ENCODE results near the gene CD55. TPM values are rescaled to one million over a fixed set of nuclear protein-coding genes. Genes with fewer than 3 reads are reported as not detected.

CD55 gene
- 10 to 100 TPM; 82.1 to 85.5 TPM for total RNA-seq

GRCh38 chr1:207321079-207321789, at the start of gene CD55:
Gene CD55 (plus strand): TSS chr1:207321678. CDS start chr1:207321766, 88 bp downstream.
- ChIA-PET CTCF (interaction anchor here (0.6 to 5.9 kb wide), 14 partner anchors 9 to 766 kb away, joined by 3 to 46 read pairs (median 3); partner anchors contain the start of gene C4BPB), POLR2A (interaction anchor here (0.8 to 7.0 kb wide), 31 partner anchors 9 to 503 kb away, joined by 3 to 169 read pairs (median 5); partner anchors contain the start of genes C4BPB and FCMR)
- Mint-ChIP-seq H3K36me3 (ENCODE audit: low read depth) (peaks cover 40% of the 10 kb centered on the region), H3K4me3 (peak within 1 kb of the TSS; percentile 92), H3K27me3 (ENCODE audit: low read depth) (no peaks in the 10 kb centered on the region), H3K9me3 (ENCODE audit: insufficient read depth) (no peaks in the 10 kb centered on the region), H3K27ac (peak within 1 kb of the TSS; percentile 99), H3K4me1 (ENCODE audit: low read depth) (peaks cover 29% of the 10 kb centered on the region)
- ATAC-seq (peak; percentile 93), DNase-seq (peak; percentile 100)

- Mint-ChIP-seq H3K27me3 (ENCODE audit: low read depth) (no peaks in the 10 kb centered on the region), H3K9me3 (ENCODE audit: insufficient read depth) (peaks cover 33% of the 10 kb centered on the region), H3K4me3 (no peak overlapping the region), H3K4me1 (ENCODE audit: low read depth) (peaks cover 20% of the 10 kb centered on the region), H3K36me3 (ENCODE audit: low read depth) (peaks cover 21% of the 10 kb centered on the region), H3K27ac (no peak overlapping the region)
- ChIA-PET POLR2A (no interaction called here), CTCF (interaction anchor here (0.9 to 1.6 kb wide), 2 partner anchors 9 to 222 kb away, joined by 3 read pairs; partner anchors contain the start of gene PFKFB2)
- DNase-seq (no peak), ATAC-seq (no peak)
Measured at GRCh38 chr1:207274882-207275281, 46.6 kb upstream of the CD55 start.

- Mint-ChIP-seq H3K4me3 (no peak overlapping the region), H3K36me3 (ENCODE audit: low read depth) (peaks cover 21% of the 10 kb centered on the region), H3K27me3 (ENCODE audit: low read depth) (no peaks in the 10 kb centered on the region), H3K27ac (peak overlapping the region; percentile 58), H3K9me3 (ENCODE audit: insufficient read depth) (peaks cover 33% of the 10 kb centered on the region), H3K4me1 (ENCODE audit: low read depth) (peaks cover 29% of the 10 kb centered on the region)
- DNase-seq (no peak), ATAC-seq (no peak)
- CTCF ChIA-PET: no interaction called here
- POLR2A ChIA-PET: no interaction called here
Measured at GRCh38 chr1:207276465-207276864, 45.0 kb upstream of the CD55 start.

- H3K27me3 Mint-ChIP-seq (ENCODE audit: low read depth): no peaks in the 10 kb centered on the region
- no peak for DNase-seq
- ChIA-PET CTCF (no interaction called here), POLR2A (no interaction called here)
- H3K9me3 Mint-ChIP-seq (ENCODE audit: insufficient read depth): peaks cover 33% of the 10 kb centered on the region
- no peak overlapping the region for H3K4me3 Mint-ChIP-seq
- peaks cover 22% of the 10 kb centered on the region for H3K36me3 Mint-ChIP-seq (ENCODE audit: low read depth)
- peaks cover 37% of the 10 kb centered on the region for H3K4me1 Mint-ChIP-seq (ENCODE audit: low read depth)
- ATAC-seq: no peak
- no peak overlapping the region for H3K27ac Mint-ChIP-seq
Measured at GRCh38 chr1:207277241-207277640, 44.2 kb upstream of the CD55 start.

GRCh38 chr1:207279652-207280051, 41.8 kb upstream of the CD55 start:
- ChIA-PET CTCF (no interaction called here), POLR2A (interaction anchor here (2.7 kb wide), 1 partner anchor 42 kb away, joined by 9 read pairs; the partner anchor contains the start of gene CD55)
- Mint-ChIP-seq H3K36me3 (ENCODE audit: low read depth) (peaks cover 18% of the 10 kb centered on the region), H3K4me3 (no peak overlapping the region), H3K27ac (no peak overlapping the region), H3K4me1 (ENCODE audit: low read depth) (peaks cover 61% of the 10 kb centered on the region), H3K9me3 (ENCODE audit: insufficient read depth) (peaks cover 20% of the 10 kb centered on the region), H3K27me3 (ENCODE audit: low read depth) (no peaks in the 10 kb centered on the region)
- no peak for DNase-seq
- no peak for ATAC-seq

- Mint-ChIP-seq H3K9me3 (ENCODE audit: insufficient read depth) (peaks cover 11% of the 10 kb centered on the region), H3K4me3 (no peak overlapping the region), H3K4me1 (ENCODE audit: low read depth) (peaks cover 72% of the 10 kb centered on the region), H3K36me3 (ENCODE audit: low read depth) (peaks cover 11% of the 10 kb centered on the region), H3K27me3 (ENCODE audit: low read depth) (no peaks in the 10 kb centered on the region), H3K27ac (peak overlapping the region; percentile 27)
- DNase-seq (no peak), ATAC-seq (no peak)
- ChIA-PET CTCF (no interaction called here), POLR2A (interaction anchor here (2.7 kb wide), 1 partner anchor 41 kb away, joined by 9 read pairs; the partner anchor contains the start of gene CD55)
Measured at GRCh38 chr1:207280706-207281105, 40.8 kb upstream of the CD55 start.

GRCh38 chr1:207282058-207282457, 39.4 kb upstream of the CD55 start:
- no peak for DNase-seq
- Mint-ChIP-seq H3K36me3 (ENCODE audit: low read depth) (peaks cover 7% of the 10 kb centered on the region), H3K27me3 (ENCODE audit: low read depth) (no peaks in the 10 kb centered on the region), H3K27ac (peak overlapping the region; percentile 44), H3K4me3 (no peak overlapping the region), H3K9me3 (ENCODE audit: insufficient read depth) (no peaks in the 10 kb centered on the region), H3K4me1 (ENCODE audit: low read depth) (peaks cover 75% of the 10 kb centered on the region)
- CTCF ChIA-PET: interaction anchor here (1.4 kb wide), 1 partner anchor 25 kb away, joined by 3 read pairs; no protein-coding TSS in a partner anchor
- POLR2A ChIA-PET: interaction anchor here (0.6 to 2.1 kb wide), 2 partner anchors 40 to 61 kb away, joined by 3 to 11 read pairs; partner anchors contain the start of gene CD55
- ATAC-seq: no peak

- peak overlapping the region; percentile 37 for H3K27ac Mint-ChIP-seq
- H3K27me3 Mint-ChIP-seq (ENCODE audit: low read depth): no peaks in the 10 kb centered on the region
- peaks cover 7% of the 10 kb centered on the region for H3K36me3 Mint-ChIP-seq (ENCODE audit: low read depth)
- DNase-seq (no peak), ATAC-seq (no peak)
- no peak overlapping the region for H3K4me3 Mint-ChIP-seq
- H3K4me1 Mint-ChIP-seq (ENCODE audit: low read depth): peaks cover 70% of the 10 kb centered on the region
- CTCF ChIA-PET: interaction anchor here (1.2 to 1.4 kb wide), 2 partner anchors 25 to 233 kb away, joined by 3 to 4 read pairs; no protein-coding TSS in a partner anchor
- POLR2A ChIA-PET: interaction anchor here (0.6 to 2.1 kb wide), 3 partner anchors 39 to 60 kb away, joined by 3 to 11 read pairs (median 3); partner anchors contain the start of gene CD55
- H3K9me3 Mint-ChIP-seq (ENCODE audit: insufficient read depth): no peaks in the 10 kb centered on the region
Measured at GRCh38 chr1:207282496-207283380, 38.7 kb upstream of the CD55 start.

- H3K4me3 Mint-ChIP-seq: no peak overlapping the region
- POLR2A ChIA-PET: interaction anchor here (1.1 to 2.1 kb wide), 2 partner anchors 38 to 53 kb away, joined by 3 to 11 read pairs; partner anchors contain the start of gene CD55
- peak overlapping the region; percentile 66 for H3K27ac Mint-ChIP-seq
- H3K9me3 Mint-ChIP-seq (ENCODE audit: insufficient read depth): no peaks in the 10 kb centered on the region
- H3K27me3 Mint-ChIP-seq (ENCODE audit: low read depth): no peaks in the 10 kb centered on the region
- H3K4me1 Mint-ChIP-seq (ENCODE audit: low read depth): peaks cover 68% of the 10 kb centered on the region
- DNase-seq: no peak
- H3K36me3 Mint-ChIP-seq (ENCODE audit: low read depth): peaks cover 7% of the 10 kb centered on the region
- CTCF ChIA-PET: interaction anchor here (1.2 kb wide), 1 partner anchor 234 kb away, joined by 4 read pairs; no protein-coding TSS in a partner anchor
- ATAC-seq: peak; percentile 6
Measured at GRCh38 chr1:207283421-207283820, 38.1 kb upstream of the CD55 start.

- POLR2A ChIA-PET: interaction anchor here (0.6 to 2.1 kb wide), 2 partner anchors 24 to 37 kb away, joined by 3 to 11 read pairs; partner anchors contain the start of gene CD55
- Mint-ChIP-seq H3K9me3 (ENCODE audit: insufficient read depth) (no peaks in the 10 kb centered on the region), H3K27me3 (ENCODE audit: low read depth) (no peaks in the 10 kb centered on the region), H3K4me3 (peak overlapping the region; percentile 12), H3K27ac (peak overlapping the region; percentile 47), H3K4me1 (ENCODE audit: low read depth) (peaks cover 65% of the 10 kb centered on the region), H3K36me3 (ENCODE audit: low read depth) (peaks cover 7% of the 10 kb centered on the region)
- ATAC-seq (peak; percentile 62), DNase-seq (no peak)
- CTCF ChIA-PET: interaction anchor here (1.0 to 1.4 kb wide), 5 partner anchors 9 to 195 kb away, joined by 3 to 4 read pairs (median 3); partner anchors contain the start of gene C4BPB
Measured at GRCh38 chr1:207284209-207284897, 37.1 kb upstream of the CD55 start.
